Ovary (tissue), 9 donors: Measurements from ENCODE around the gene TCP11. TPM values are rescaled to one million over a fixed set of nuclear protein-coding genes. Genes with fewer than 3 reads are reported as not detected.
"Not testable (repeated sequence)": the region's sequence is repeated elsewhere in the genome, so short reads cannot be mapped to it uniquely, and the experiment has no call there.

Experiments used
- DNase-seq, 5 donors: peaks; one replicate each; pipeline ENCODE4 v3.0.0-alpha.2; 2019 to 2020
- H3K27ac ChIP-seq, 2 donors: fragments of 200-600 bp; one replicate each; pipeline versions ENCODE4 v1.5.1 to v1.8.0; 2019 to 2022
- H3K27me3 ChIP-seq: fragments of 200-600 bp; one replicate; pipeline ENCODE4 v1.8.0; 2022
- H3K36me3 ChIP-seq: fragments of 200-600 bp; sonication (generic); one replicate; pipeline ENCODE4 v1.5.1; 2019
- H3K4me1 ChIP-seq: one replicate; pipeline ENCODE4 v1.8.1; 2013; ENCODE audit warnings: mild to moderate bottlenecking, moderate library complexity; ENCODE audit not compliant: insufficient read depth
- H3K4me3 ChIP-seq: fragments of 200-600 bp; sonication (generic); one replicate; pipeline ENCODE4 v1.5.1; 2017
- H3K9me3 ChIP-seq, 2 donors: fragments of 200-600 bp in 1 of 2; sonication (generic) in 1 of 2; one replicate each; pipeline versions ENCODE4 v1.5.1 to v1.8.1; 2013 to 2019; ENCODE audit warnings: mild to moderate bottlenecking in 1 of 2, moderate library complexity in 1 of 2
- EP300 ChIP-seq: sonication (generic); formaldehyde crosslinking; IDR thresholded peaks from one replicate; pipeline ENCODE4 v1.6.1; 2017; ENCODE audit warnings: antibody characterized with exemption
- POLR2A ChIP-seq: fragments of 450-650 bp; IDR thresholded peaks from one replicate; pipeline ENCODE4 v1.6.1; 2017; ENCODE audit warnings: antibody characterized with exemption, mild to moderate bottlenecking, moderate library complexity
- WGBS, 3 donors: extraction: QIAGEN DNeasy Blood & Tissue Kit in 1 of 3; methylation state at CpG; one replicate each; pipeline versions ENCODE4 v1.1.5 to v1.1.7; 2013 to 2017; 5-methylcytosine and 5-hydroxymethylcytosine counted together
- intact Hi-C, 4 donors: fragments of 100-400 bp; cut with DNase I; formaldehyde crosslinking; loops; one replicate each; pipeline versions ENCODE4 v1.11.0 to v1.15.1; 2022 to 2023
- polyA plus RNA-seq, 2 donors: library from polyadenylated mRNA; stranded (reverse); fragments of 200-250 nt in 1 of 2; fragments of 350-450 nt in 1 of 2; fragmentation: Illumina TruSeq in 1 of 2; extraction: RNeasy Lipid Tissue Mini Kit (QIAGEN cat#74804) in 1 of 2; gene quantifications; one replicate each; pipeline ENCODE4 v1.2.3, GENCODE V29; 2013 to 2014
- total RNA-seq, 7 donors: library from RNA; depleted of rRNA in 2 of 7; stranded (reverse); fragments of >200 nt in 2 of 7; fragmentation: NEBNext Ultra II Directional in 3 of 7; extraction: Animal tissue kit (Norgen Biotek cat#: 25700) in 3 of 7; gene quantifications; one replicate each; pipeline versions ENCODE4 v1.1.0 to v1.2.4, GENCODE V29; 2016 to 2023
- TF ChIP-seq, protein P1 (sequence below), 3 donors: fragments of 450-650 bp in 2 of 3; fragments of 200-600 bp in 1 of 3; IDR thresholded peaks; one replicate each; pipeline versions ENCODE4 v1.5.1 to v1.8.0; 2016 to 2022; ENCODE audit warnings: antibody characterized with exemption in 3 of 3, mild to moderate bottlenecking in 1 of 3
- donor health status: DM: no; HTN: no; CAD: no; lungs with moderate emphysema.
- donor health status: DM: no; HTN: no; CAD: no.
- donor health status: Bipolar disorder and iron deficiency.
- donor health status: DM: yes; HTN: yes; CAD: no.
- donor health status: DM: no; HTN: no; CAD: no.
- donor health status: DM: yes; HTN: yes; CAD: no.

The TCP11 gene
- total and polyA plus RNA-seq, 9 donors = 0.18 to 0.61 (median 0.48) TPM; not detected in 1

DNA sequence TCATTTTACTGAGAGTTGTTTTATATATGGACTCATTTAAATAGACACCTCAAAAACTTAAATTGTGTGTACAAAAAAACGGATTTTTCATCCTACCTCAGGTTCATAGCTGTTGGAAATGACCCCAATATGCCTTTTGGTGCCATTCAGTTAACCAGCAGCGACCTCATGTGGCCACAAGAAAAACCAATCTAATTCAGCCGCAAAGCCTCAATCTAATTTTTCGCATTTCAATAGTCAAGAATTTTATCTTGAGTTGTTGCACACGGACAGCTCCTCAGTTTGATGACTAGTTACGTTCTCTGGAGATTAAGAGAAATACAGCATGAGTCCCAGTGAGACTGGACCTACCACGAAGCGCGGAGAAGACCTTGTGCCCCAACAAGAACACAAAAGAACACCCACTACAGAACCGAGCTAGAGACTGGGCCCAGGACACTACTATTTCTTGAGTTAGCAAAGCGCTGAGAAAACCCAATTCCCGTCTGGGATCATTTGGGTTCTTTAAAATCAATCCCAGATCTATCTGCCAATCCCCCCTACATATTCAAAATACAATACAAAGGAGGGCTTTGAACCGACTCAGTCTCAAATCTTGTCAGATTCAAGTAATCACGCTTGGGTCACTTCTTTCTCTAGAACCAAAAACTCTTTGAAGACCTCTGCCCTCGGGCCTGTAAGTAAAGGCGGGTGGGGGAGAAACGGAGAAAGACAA is 1.1 kb downstream of the TCP11 start:
- WGBS, 3 donors = 21 to 30% (median 23%) methylated on average over 17 of the region's 17 CpGs
- Histone ChIP-seq H3K27me3 (no peaks in the 10 kb centered on the region), H3K4me1 (peaks cover 2% of the 10 kb centered on the region), H3K9me3 (no peaks in the 10 kb centered on the region), H3K36me3 (no peaks in the 10 kb centered on the region), H3K4me3 (no peak overlapping the region), H3K27ac (peak overlapping the region in 1 of 2 donors; percentile 51)
- DNase-seq = peak; percentile 53 to 71 (median 66)
- TF ChIP-seq, protein P1, sequence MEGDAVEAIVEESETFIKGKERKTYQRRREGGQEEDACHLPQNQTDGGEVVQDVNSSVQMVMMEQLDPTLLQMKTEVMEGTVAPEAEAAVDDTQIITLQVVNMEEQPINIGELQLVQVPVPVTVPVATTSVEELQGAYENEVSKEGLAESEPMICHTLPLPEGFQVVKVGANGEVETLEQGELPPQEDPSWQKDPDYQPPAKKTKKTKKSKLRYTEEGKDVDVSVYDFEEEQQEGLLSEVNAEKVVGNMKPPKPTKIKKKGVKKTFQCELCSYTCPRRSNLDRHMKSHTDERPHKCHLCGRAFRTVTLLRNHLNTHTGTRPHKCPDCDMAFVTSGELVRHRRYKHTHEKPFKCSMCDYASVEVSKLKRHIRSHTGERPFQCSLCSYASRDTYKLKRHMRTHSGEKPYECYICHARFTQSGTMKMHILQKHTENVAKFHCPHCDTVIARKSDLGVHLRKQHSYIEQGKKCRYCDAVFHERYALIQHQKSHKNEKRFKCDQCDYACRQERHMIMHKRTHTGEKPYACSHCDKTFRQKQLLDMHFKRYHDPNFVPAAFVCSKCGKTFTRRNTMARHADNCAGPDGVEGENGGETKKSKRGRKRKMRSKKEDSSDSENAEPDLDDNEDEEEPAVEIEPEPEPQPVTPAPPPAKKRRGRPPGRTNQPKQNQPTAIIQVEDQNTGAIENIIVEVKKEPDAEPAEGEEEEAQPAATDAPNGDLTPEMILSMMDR (IDR thresholded peaks at IDR 0.05) = peak; percentile 82 to 89 (median 84)
- TF ChIP-seq EP300 (no peak), POLR2A (no peak)
- intact Hi-C loops = loop anchor here in 3 of 4 donors (5.0 to 10.0 kb wide), 4 partner anchors 65 to 275 kb away; no protein-coding TSS in a partner anchor

DNA sequence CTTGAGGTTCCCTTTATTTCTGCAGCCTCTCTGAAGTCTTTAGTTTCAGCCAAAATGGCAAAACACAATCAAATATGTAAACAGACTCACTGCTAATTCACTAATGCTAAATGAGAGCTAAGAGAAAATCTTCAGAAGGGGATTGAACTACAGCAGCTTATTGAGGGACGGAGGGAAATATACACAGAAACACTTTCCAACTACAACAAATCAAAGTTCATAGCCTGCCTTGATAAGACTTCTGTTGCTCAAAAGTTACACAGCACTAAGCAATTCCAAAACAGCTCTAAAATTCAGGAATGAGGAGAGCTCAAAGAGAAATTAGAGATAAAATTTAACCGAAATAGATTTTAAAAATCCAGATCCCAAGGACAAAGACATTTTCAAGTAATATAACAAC is 1.7 kb downstream of the TCP11 start:
- H3K4me1 ChIP-seq = peaks cover 2% of the 10 kb centered on the region
- WGBS, 3 donors = 6 to 20% (median 7%) methylated on average over 2 of the region's 2 CpGs
- H3K27ac ChIP-seq = peak overlapping the region in 1 of 2 donors; percentile 51
- TF ChIP-seq, protein P1 (IDR thresholded peaks at IDR 0.05) = no peak
- no peak for TF ChIP-seq EP300
- TF ChIP-seq POLR2A = no peak
- intact Hi-C loops = no loop called here
- no peaks in the 10 kb centered on the region for H3K27me3 ChIP-seq
- no peak for DNase-seq
- no peaks in the 10 kb centered on the region for H3K36me3 ChIP-seq
- H3K4me3 ChIP-seq = no peak overlapping the region
- no peaks in the 10 kb centered on the region for H3K9me3 ChIP-seq

DNA sequence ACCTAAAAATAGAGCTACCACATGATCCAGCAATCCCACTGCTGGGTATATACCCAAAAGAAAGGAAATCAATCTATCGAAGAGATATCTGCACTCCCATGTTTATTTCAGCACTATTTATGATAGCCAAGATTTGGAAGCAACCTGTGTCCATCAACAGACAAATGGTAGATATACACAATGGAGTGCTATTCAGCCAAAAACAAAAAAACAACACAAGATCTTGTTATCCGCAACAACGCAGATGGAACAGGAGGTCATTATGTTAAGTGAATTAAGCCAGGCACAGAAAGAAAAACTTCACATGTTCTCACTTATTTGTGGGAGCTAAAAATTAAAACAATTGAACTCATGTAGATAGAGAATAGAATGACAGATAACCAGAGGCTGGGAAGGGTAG is 2.9 kb downstream of the TCP11 start:
- H3K4me3 ChIP-seq, intact Hi-C loops: not testable (repeated sequence)

DNA sequence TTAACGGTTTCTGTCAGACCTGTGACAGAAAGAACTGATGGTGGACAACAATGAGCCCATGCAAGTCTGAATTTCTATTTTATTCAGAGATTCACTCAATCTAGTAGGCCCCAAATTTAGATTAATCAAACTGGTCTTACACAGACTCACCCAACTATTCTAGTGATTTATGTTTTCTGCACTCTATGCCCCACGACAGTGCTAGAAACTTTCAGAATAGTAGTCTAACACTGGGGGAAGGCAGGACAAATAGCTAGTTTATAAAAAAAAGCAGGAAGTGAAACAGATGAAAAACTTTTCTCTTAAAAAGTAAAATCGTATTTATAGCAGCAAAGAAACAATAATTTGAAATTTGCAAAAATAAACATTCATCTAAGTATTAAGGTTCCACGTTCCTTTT is 5.0 kb downstream of the TCP11 start:
- TF ChIP-seq, protein P1 (IDR thresholded peaks at IDR 0.05) = no peak
- no peak for TF ChIP-seq EP300
- TF ChIP-seq POLR2A = no peak
- intact Hi-C loops = no loop called here
- H3K4me3 ChIP-seq = no peak overlapping the region
- H3K27me3 ChIP-seq = no peaks in the 10 kb centered on the region
- H3K4me1 ChIP-seq = peaks cover 2% of the 10 kb centered on the region
- no peaks in the 10 kb centered on the region for H3K36me3 ChIP-seq
- no peak overlapping the region for H3K27ac ChIP-seq
- no peak for DNase-seq
- no peaks in the 10 kb centered on the region for H3K9me3 ChIP-seq
- 33 to 38% (median 35%) methylated on average over 3 to 4 of the region's 4 CpGs for WGBS, 3 donors

More for the DNA sequence above, 2.9 kb downstream of the TCP11 start:
- H3K36me3 ChIP-seq, H3K27me3 ChIP-seq, H3K27ac ChIP-seq, DNase-seq, H3K9me3 ChIP-seq, H3K4me1 ChIP-seq: not testable (repeated sequence)
- WGBS, 3 donors = 31 to 66% (median 40%) methylated on average over 3 of the region's 3 CpGs

DNA sequence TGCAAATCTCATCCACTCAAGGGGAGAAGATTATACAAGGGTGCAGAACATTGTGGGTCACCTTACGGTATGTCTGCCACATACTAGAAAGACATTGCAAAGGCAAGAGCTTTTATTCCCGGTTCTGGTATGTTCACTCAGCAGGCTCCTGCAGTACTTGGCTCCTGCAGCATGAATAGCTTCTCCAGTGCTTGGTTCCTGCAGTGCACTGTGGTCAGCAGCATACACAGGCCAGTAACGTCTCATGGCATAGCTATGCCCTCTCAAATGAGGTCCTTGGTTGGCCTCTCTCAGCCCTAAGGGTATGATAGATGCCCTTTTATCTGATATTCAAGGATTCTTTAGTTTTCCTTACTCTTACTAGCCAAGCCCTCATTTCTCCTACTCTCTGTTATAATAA is 12.6 kb downstream of the TCP11 start:
- Histone ChIP-seq H3K9me3 (no peaks in the 10 kb centered on the region), H3K4me1 (no peaks in the 10 kb centered on the region), H3K36me3 (no peaks in the 10 kb centered on the region), H3K4me3 (no peak overlapping the region), H3K27me3 (no peaks in the 10 kb centered on the region), H3K27ac (no peak overlapping the region)
- DNase-seq = no peak
- intact Hi-C loops = no loop called here
- TF ChIP-seq, protein P1 (IDR thresholded peaks at IDR 0.05) = no peak
- TF ChIP-seq EP300 (no peak), POLR2A (no peak)
- 85 to 90% (median 90%) methylated on average over 3 of the region's 3 CpGs for WGBS, 3 donors
